SK-N-SH (cell line): ENCODE data around the gene MID1.
"Not testable (repeated sequence)": the region's sequence is repeated elsewhere in the genome, so short reads cannot be mapped to it uniquely, and the experiment has no call there.

Source experiments
- CTCF ChIP-seq: fragments of 200-600 bp; sonication (generic); IDR thresholded peaks from 2 replicates; pipeline ENCODE4 v1.6.1; 2017; ENCODE audit warnings: antibody characterized with exemption, mild to moderate bottlenecking, moderate library complexity
- FOXJ3 ChIP-seq: sonication (generic); formaldehyde crosslinking; IDR thresholded peaks from 2 replicates; pipeline ENCODE4 v1.5.1; 2020; ENCODE audit warnings: mild to moderate bottlenecking, missing genetic modification reagents
- GABPA ChIP-seq: IDR thresholded peaks from 2 replicates; pipeline ENCODE4 v1.4.0; 2012; ENCODE audit warnings: low read depth, mild to moderate bottlenecking
- IRF3 ChIP-seq: fragments of 150-350 bp; IDR thresholded peaks from 2 replicates; pipeline ENCODE4 v1.6.1; 2016; ENCODE audit warnings: mild to moderate bottlenecking, low read depth, low read length
- TAF1 ChIP-seq: IDR thresholded peaks from 2 replicates; pipeline ENCODE4 v1.6.1; 2012; ENCODE audit warnings: low read depth, mild to moderate bottlenecking, low read length, moderate library complexity, borderline replicate concordance

- not testable (repeated sequence) for TF ChIP-seq IRF3; TAF1; FOXJ3 (CRISPR knock-in tag); GABPA; CTCF
Measured at GRCh38 chrX:10589787-10590186, 30.6 kb downstream of the MID1 start.
